Measurements from ENCODE around the gene LHCGR.
"Not testable (repeated sequence)": the region's sequence is repeated elsewhere in the genome, so short reads cannot be mapped to it uniquely, and the experiment has no call there.

The LHCGR gene

DNA sequence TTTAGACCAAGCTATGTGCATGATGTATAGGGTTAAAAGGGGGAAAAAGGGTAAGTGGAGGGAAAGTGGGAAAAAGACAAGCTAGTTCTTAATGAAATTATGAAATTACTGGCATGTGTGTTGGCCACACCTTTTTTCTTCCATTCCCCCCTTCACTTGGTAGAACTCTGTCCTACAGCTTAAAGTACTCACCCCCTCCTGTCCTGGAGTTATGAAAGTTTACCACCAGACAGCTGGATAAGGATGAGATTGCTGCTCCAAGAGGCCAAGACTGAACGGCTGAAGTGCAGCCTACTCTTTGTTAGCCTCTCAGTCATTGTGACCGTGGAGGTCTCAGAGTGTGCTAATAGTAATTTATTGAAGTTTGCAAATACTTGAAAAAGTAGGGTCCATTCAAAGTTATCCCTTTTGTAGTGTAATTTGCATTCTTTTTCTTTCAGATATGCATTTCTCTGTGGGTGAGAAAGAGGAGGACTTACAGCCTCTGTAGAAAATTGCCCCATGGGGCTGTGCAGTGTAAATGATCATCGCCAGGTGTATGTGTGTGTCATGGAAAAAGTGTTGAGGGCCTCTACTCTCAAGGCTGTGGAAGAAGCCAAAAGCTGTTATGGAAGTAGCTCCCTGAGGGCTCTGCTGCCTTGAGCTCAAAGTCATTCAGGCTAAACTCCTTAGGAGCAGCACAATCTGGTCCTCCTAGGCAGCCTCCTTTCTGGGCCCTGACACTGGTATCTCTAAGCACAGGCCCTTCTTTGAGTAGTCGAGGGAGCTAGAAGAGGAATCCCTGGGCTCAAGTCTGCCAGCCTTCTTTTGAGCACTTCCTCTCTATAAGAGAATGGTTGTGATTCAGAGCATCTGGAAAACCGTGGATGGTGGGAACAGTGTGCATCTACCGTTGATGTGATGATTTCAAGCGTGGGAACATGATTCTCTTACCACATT lies 46.2 kb downstream of the LHCGR start:
- no peak for DNase-seq (ENCODE audit: low spot score)

DNA sequence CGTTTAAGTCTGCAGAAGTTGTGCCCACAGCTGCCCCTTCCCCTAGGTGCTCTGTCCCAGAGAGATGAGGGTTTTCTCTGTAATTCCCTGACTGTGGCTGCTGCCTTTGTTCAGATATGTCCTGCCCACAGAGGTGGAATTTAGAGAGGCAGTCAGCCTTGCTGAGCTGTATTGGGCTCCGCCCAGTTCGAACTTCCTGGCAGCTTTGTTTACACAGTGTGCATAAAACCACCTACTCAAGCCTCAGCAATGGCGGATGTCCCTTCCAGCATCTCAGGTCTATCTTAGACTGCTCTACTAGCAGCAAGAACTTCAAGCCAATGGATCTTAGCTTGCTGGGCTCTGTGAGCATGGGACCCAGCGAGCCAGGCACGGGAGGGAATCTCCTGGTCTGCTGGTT lies 48.1 kb downstream of the LHCGR start:
- no peak for DNase-seq (ENCODE audit: low spot score)

DNA sequence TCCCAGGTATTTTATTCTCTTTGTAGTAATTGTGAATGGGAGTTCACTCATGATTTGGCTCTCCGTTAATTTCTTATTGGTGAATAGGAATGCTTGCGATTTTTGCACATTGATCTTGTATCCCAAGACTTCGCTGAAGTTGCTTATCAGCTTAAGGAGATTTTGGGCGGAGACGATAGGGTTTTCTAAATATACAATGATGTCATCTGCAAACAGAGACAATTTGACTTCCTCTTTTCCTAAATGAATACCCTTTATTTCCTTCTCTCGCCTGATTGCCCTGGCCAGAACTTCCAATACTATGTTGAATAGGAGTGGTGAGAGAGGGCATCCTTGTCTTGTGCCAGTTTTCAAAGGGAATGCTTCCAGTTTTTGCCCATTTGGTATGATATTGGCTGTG lies 51.9 kb downstream of the LHCGR start:
- not testable (repeated sequence) for DNase-seq (ENCODE audit: low spot score)

DNA sequence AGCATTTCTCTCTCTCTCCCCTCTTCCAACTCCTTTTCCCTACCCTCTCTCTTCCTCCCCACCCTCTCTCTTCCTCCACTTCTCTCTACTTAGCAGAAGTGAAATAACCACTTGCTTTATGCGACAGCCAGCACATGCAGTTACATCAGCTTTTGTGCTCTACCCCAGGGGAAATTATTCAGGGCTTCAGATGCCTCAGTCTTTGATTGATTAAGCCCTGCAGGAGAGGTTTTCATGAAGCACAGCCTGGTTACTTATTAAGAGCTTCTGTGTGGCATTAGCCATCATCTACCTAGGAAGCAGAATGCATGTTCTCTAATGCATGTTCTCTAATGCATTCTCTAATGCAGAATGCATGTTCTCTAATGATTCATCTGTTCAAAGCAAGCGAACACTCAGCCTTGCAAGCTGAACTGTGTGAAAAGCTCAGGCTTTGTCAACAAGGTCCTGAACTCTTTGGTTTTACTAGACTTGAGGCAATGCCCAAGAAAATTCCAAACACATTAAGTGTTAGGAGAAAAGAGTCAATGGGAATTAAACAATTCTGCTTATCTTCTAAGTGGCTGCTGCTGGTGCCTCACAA lies 56.1 kb downstream of the LHCGR start:
- DNase-seq (ENCODE audit: low spot score): no peak

DNA sequence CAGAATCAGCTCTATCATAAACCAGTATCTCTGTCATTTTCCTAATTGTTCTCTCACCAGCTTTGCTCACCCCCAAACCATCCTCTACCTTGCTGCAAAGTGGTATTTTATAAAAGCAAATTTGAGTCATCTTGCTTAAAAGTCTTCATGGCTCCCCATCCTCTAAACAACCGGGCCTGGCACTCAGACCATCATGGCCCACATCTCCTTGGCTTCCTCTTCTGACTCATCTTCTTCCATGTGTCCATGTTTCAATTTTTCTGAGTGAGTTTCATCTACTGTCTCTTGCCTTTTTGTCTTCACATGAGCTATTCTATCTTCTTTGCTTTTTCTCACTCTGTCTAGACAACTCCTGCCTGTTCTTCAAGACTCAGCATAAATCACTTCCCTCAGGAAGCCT lies 58.6 kb downstream of the LHCGR start:
- DNase-seq (ENCODE audit: low spot score): no peak

DNA sequence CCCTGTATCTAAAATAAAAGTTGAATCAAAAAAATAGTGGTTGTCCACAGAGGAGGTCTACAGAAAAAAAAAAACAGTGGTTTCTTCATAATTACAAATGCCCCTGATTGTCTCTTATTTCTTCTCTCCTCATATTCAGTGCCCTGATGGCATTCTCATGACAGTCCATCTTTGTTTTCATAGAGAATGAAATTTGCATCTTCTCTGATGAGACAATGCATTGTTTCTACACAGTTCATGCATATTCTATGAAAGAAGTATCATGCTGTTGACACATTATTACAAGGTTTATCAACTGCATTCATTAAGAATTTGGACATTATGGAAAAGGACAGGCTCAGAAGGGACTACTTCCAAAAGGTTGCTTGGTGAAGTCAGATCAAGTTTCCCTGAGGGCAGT lies 59.5 kb downstream of the LHCGR start:
- no peak for DNase-seq (ENCODE audit: low spot score)

DNA sequence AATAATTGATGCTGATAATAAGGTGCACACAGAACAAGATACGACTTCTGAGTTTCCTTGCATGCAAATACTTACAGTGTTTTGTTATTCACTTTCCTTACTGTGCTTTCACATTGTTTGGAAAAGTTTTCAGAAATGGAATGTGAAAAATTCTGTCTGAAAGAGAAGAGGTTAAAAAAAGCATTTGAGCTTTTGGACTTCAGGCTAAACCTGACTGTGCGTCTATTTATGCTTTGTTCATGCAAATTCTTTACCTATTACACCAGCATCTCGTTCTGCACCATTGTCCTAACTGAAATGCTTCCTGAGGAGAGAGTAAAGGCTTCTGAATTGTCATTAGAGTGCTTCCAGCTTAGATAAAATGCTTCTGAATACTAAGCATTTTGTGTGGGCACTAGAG lies 61.4 kb downstream of the LHCGR start:
- DNase-seq (ENCODE audit: low spot score): no peak

DNA sequence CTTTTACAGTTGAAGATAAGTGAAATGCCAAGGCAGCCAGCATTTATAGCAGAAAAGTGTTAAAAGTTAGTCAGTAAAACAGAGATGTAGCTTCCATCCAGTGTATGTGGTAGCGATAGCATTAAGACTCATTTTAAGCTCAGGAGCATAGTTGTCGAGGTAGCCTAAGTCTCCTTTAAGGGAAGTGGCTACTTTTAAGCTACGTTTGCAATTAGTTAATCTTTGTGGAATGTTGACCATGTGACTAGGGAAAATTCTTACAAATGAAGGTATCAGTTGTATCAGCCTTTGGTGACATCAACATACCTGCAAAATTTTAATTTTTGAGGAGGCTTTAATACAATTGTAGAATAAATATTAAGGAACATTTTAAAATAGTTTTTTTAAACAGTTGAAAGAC lies 61.9 kb downstream of the LHCGR start:
- no peak for DNase-seq (ENCODE audit: low spot score)

DNA sequence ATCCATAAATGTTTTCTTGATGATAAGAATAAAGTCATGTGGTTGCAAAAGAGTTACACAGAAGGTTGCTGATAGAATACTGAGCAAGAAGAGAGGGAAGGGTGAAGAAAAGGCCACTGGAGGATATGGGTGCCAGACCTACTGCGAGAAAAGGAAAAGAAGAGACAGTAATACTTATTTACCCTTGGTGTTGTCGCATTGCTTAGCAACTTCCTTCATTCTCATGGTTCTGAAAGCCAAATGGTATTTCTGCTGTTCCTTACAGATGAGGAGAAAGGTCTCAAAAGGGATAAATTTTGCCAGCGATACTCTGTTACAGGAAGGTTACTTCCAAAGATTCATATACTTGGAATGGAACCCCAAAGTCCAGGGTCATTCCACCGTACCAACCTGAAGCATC lies 62.5 kb downstream of the LHCGR start:
- no peak for DNase-seq (ENCODE audit: low spot score)

DNA sequence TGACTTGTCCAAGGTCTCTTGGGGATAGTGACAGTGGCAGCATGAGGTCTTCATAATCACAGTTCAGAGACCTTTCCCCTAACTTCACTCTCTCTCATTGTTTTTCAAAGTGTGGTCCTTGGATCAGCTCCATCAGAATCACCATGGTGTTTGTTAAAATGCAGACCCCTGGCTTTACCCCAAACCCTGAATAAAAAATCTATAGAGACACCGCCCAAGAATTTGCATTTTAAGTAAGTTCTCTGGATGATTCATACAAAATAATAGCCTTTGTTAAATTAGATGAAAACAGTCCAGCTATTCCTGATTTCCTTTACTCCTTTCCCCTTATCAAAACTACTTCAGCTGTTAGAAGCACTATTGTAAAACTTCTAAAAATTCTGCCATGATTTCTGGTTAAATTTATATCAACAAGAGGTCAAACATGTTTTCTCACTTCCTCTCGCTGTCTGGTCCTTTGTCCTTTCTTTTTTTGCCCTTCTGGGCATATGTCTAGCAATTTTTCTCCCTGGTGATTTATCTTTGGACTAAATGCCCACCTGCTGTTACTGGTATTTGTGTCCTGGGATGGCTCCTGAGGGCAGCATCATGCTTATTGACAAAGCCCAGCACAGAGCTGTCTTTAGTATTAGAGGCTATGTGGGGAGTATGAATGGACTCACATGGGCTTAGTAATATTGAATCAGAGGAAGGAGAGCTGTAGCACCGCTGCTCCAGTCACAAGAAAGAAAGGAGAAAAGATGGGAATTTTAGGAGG lies 63.4 kb downstream of the LHCGR start:
- no peak for DNase-seq (ENCODE audit: low spot score)

DNA sequence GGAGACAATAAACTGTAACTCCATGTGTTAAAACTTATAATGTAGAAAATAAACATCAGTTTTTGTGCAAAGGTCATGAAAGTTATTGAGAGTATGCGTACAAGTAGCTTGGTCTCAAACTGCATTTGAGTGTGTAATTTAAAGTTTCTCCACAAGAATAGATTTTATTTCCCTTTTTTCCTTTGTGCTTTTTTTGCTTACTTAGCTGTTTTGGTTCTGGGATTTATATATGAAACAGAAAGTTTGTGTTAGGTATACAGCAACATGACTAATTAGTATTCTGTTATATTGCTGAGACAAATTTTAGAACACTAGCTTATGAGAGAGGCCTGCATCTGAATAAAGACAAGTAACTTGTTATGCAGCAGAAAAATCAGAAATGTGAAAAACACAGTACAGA lies 70.4 kb downstream of the LHCGR start:
- DNase-seq (ENCODE audit: low spot score): no peak

DNA sequence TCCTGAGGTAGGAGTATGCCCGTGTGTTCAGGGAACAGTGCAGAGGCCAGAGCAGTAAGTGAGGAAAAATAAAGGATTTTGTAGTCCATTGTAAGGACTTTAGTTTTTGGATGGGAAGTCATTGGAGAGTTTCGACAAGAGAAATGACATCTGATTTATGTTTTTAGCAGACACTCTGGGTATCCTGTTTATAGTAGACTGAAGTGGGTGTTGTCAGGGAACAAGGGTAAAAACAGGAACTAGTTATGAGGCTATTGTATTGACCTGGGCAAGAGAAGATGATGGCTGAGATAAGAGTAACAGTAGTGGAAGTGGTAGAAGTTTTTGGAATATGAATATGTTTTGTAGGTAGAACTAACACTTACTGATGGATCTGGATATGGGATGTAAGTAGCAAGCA lies 78.1 kb downstream of the LHCGR start:
- DNase-seq (ENCODE audit: low spot score): no peak

DNA sequence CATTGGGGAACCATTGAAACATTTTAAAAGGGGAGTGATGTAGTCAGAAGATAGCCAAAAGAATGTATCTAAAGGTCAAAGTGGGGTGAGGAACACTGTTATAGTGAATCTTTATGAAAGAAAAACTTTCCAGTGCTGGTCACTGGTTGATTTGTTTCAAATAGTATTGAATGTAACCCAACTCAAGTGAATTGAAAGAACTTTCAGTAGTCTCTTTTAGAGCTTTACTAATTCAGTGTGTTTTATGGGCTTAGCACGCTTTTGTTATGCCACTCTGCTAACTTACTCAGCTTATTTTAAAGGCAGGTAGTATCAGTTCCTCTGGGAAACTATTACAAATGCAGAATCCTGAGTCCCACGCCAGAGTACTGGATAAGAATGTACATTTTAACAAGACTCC lies 80.6 kb downstream of the LHCGR start:
- DNase-seq (ENCODE audit: low spot score): no peak

DNA sequence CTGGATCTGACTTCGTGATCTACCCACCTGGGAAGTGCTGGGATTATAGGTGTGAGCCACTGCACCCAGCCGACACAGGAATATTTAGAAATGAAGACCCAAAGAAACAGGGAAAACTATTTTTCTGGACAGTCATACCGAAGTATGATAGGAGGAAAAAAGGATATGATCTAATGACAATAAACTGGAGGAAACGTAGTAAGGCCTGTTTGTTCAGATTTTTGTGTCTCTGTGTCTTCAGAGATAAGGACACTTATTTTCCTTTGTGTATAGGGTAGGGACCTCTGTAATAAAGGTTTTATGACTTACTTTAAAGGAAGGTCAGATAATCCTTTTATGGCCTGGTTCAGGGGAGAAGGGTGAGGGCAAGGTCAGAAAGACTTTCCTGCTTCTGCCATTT lies 81.9 kb downstream of the LHCGR start:
- no peak for DNase-seq (ENCODE audit: low spot score)

DNA sequence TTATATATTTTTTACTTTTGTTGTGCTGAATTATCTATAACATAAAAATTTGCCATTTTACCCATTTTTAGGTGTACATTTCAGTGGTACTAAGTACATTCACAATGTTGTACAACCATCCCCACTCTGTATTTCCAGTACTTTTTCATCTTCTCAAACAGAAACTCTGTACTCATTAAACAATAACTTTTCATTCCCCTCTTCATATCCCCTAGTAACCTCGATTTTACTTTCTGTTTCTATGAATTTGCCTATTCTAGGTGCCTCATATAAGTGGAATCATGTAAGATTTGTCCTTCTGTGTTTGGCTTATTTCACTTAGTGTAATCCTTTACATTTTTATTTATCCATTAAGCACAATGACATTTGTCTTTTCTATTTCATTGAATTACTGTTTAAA lies 86.5 kb downstream of the LHCGR start:
- DNase-seq (ENCODE audit: low spot score): no peak

DNA sequence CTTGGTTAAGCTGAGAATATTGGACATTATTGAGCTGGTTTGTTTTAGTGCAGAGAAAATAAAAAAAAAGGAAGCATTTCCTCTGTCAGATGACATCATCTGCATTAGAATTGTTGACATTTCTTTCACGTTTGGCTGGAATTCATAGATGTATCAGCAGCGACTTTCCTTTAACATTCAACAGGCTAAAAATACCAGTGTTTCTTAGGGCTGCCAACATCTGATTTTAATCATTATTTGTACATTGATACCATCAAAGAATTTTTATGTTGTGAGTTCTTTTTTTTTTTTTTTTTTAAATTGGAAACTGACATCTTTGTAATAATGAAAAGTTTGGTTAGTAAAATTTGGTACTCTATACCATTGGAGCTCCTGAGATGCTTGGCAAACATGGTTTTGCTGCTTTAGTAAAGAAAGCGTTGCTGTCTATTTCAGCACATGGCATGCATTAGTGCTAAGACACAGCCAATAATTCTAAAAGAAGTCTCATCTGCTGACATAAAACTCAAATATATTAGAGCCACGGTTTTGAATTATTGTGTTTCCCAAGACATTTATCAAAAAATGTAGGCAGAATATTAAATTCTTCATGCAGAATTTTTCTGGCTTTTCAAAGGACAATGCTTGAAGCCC lies 104.2 kb downstream of the LHCGR start:
- no peak for DNase-seq (ENCODE audit: low spot score)

DNA sequence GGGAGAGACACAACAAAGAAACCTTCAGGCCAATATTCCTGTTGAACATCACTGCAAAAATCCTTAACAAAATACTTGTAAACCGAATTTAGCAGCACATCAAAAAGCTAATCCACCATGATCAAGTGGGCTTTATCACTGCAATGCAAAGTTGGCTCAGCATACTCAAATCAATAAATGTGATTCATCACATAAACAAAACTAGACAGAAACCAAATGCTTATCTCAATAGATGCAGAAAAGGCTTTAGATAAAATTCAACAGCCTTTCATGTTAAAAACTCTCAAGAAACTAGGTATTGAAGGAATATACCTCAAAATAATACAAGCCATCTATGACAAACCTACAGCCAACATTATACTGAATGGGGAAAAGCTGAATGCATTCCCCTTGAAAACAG lies 117.3 kb downstream of the LHCGR start:
- no peak for DNase-seq (ENCODE audit: low spot score)

Measured in NAMALWA (cell line).